Natural killer cell (primary cell): Measurements from ENCODE around the gene ZNF425. TPM values are rescaled to one million over a fixed set of nuclear protein-coding genes. Genes with fewer than 3 reads are reported as not detected.

Experiments
- ATAC-seq, 3 donors: fragments of 150-1000 bp in 2 of 3; fragments of 200-7000 bp in 1 of 3; cut with Tn5 transposase; 1 replicate in 1 of 3; 2 replicates in 2 of 3; pipeline ENCODE4 v1.10.0; 2021; ENCODE audit warnings: mild to moderate bottlenecking in 2 of 3, moderate library complexity in 2 of 3
- DNase-seq, 2 donors: peaks; one replicate each; pipeline versions ENCODE4 v3.0.0 to v3.0.0-alpha.2; 2013 to 2021; ENCODE audit warnings: mixed read lengths in 1 of 2
- H3K27ac ChIP-seq: one replicate; pipeline ENCODE4 v1.5.1; 2013; ENCODE audit warnings: mild to moderate bottlenecking, low read length
- H3K27me3 ChIP-seq: one replicate; pipeline ENCODE4 v1.6.1; 2013; ENCODE audit warnings: low read length; ENCODE audit not compliant: control insufficient read depth, insufficient read depth
- H3K36me3 ChIP-seq: one replicate; pipeline ENCODE4 v1.6.1; 2013; ENCODE audit warnings: low read length; ENCODE audit not compliant: control insufficient read depth, insufficient read depth
- H3K4me1 ChIP-seq: one replicate; pipeline ENCODE4 v1.6.1; 2013; ENCODE audit warnings: low read length; ENCODE audit not compliant: control insufficient read depth, insufficient read depth
- H3K4me3 ChIP-seq: one replicate; pipeline ENCODE4 v1.5.1; 2013; ENCODE audit warnings: low read length
- H3K9me3 ChIP-seq: one replicate; pipeline ENCODE4 v1.6.1; 2013; ENCODE audit warnings: low read length; ENCODE audit not compliant: control insufficient read depth, insufficient read depth
- H3K27ac Mint-ChIP-seq, 2 donors: one replicate each; pipeline ENCODE4 v1.8.0; 2022; ENCODE audit warnings: mild to moderate bottlenecking in 2 of 2, mixed read lengths in 2 of 2, moderate library complexity in 1 of 2
- H3K27me3 Mint-ChIP-seq, 2 donors: one replicate each; pipeline ENCODE4 v1.8.0; 2022; ENCODE audit warnings: low read depth in 2 of 2, mixed read lengths in 2 of 2
- H3K36me3 Mint-ChIP-seq: one replicate; pipeline ENCODE4 v1.8.0; 2022; ENCODE audit warnings: mixed read lengths
- H3K4me1 Mint-ChIP-seq, 2 donors: one replicate each; pipeline ENCODE4 v1.8.0; 2022; ENCODE audit warnings: mixed read lengths in 2 of 2
- H3K4me3 Mint-ChIP-seq: one replicate; pipeline ENCODE4 v1.8.0; 2022; ENCODE audit warnings: mild to moderate bottlenecking, moderate library complexity, mixed read lengths
- H3K9me3 Mint-ChIP-seq, 2 donors: one replicate each; pipeline ENCODE4 v1.8.0; 2022; ENCODE audit warnings: mixed read lengths in 2 of 2
- CTCF ChIP-seq: fragments of 200-600 bp; IDR thresholded peaks from one replicate; pipeline ENCODE4 v1.8.0; 2022; ENCODE audit warnings: antibody characterized with exemption
- WGBS: methylation state at CpG from one replicate; pipeline ENCODE4 v1.1.7; 2013; ENCODE audit warnings: missing lambda C conversion rate; ENCODE audit not compliant: insufficient coverage; 5-methylcytosine and 5-hydroxymethylcytosine counted together
- intact Hi-C: fragments of 100-400 bp; cut with micrococcal nuclease; formaldehyde crosslinking; loops from one replicate; pipeline ENCODE4 v1.14.2; 2022
- total RNA-seq, 4 donors: library from RNA; stranded (reverse); fragments of 120-200 nt in 1 of 4; gene quantifications; one replicate each; pipeline versions ENCODE4 v1.2.3 to v1.2.4, GENCODE V29; 2013 to 2022

ZNF425 gene
- total RNA-seq, 3 donors from 2014 or later (not counting 1 experiment from before 2014, with no cell fraction given) = 1.2 to 1.7 (median 1.4) TPM

GRCh38 chr7:149074116-149074885, 51.8 kb downstream of the ZNF425 start:
- intact Hi-C loops = no loop called here
- Histone ChIP-seq H3K27ac (no peak overlapping the region), H3K4me1 (peaks cover 7% of the 10 kb centered on the region), H3K9me3 (no peaks in the 10 kb centered on the region), H3K27me3 (no peaks in the 10 kb centered on the region), H3K36me3 (peaks cover 44% of the 10 kb centered on the region), H3K4me3 (no peak overlapping the region)
- ATAC-seq (no peak), DNase-seq (no peak)
- H3K27ac Mint-ChIP-seq = no peak overlapping the region
- peaks cover 6 to 7% of the 10 kb centered on the region in 2 donors for H3K4me1 Mint-ChIP-seq
- no peak for TF ChIP-seq CTCF
- H3K9me3 Mint-ChIP-seq = no peaks in the 10 kb centered on the region
- no peak overlapping the region for H3K4me3 Mint-ChIP-seq
- H3K27me3 Mint-ChIP-seq = no peaks in the 10 kb centered on the region
- WGBS = 73% methylated on average over 2 of the region's 3 CpGs
- peaks cover 8% of the 10 kb centered on the region for H3K36me3 Mint-ChIP-seq

- DNase-seq (no peak), ATAC-seq (no peak)
- H3K4me1 ChIP-seq = peaks cover 7% of the 10 kb centered on the region
- H3K27ac ChIP-seq = no peak overlapping the region
- no peaks in the 10 kb centered on the region for H3K27me3 ChIP-seq
- H3K36me3 ChIP-seq = peaks cover 44% of the 10 kb centered on the region
- no peaks in the 10 kb centered on the region for H3K9me3 ChIP-seq
- no peak overlapping the region for H3K4me3 Mint-ChIP-seq
- H3K27ac Mint-ChIP-seq = peak overlapping the region; percentile 38 to 83
- H3K36me3 Mint-ChIP-seq = peaks cover 8% of the 10 kb centered on the region
- TF ChIP-seq CTCF = no peak
- intact Hi-C loops = no loop called here
- H3K27me3 Mint-ChIP-seq = no peaks in the 10 kb centered on the region
- no peak overlapping the region for H3K4me3 ChIP-seq
- H3K9me3 Mint-ChIP-seq = no peaks in the 10 kb centered on the region
- WGBS = 89% methylated on average over 4 of the region's 4 CpGs
- H3K4me1 Mint-ChIP-seq = peaks cover 6 to 11% of the 10 kb centered on the region in 2 donors
These were observed 53.7 kb downstream of the ZNF425 start for GRCh38 chr7:149072438-149072775.

GRCh38 chr7:149071641-149072437, 54.3 kb downstream of the ZNF425 start:
- intact Hi-C loops = no loop called here
- Histone ChIP-seq H3K27me3 (no peaks in the 10 kb centered on the region), H3K4me1 (peaks cover 7% of the 10 kb centered on the region), H3K4me3 (no peak overlapping the region), H3K36me3 (peaks cover 41% of the 10 kb centered on the region), H3K27ac (peak overlapping the region; percentile 12), H3K9me3 (no peaks in the 10 kb centered on the region)
- peak overlapping the region; percentile 25 for H3K4me3 Mint-ChIP-seq
- WGBS = 87% methylated on average over 46 of the region's 46 CpGs
- H3K36me3 Mint-ChIP-seq = peaks cover 5% of the 10 kb centered on the region
- DNase-seq = peak in 1 of 2 donors; percentile 73
- TF ChIP-seq CTCF = no peak
- no peaks in the 10 kb centered on the region for H3K27me3 Mint-ChIP-seq
- peaks cover 3 to 8% of the 10 kb centered on the region in 2 donors for H3K4me1 Mint-ChIP-seq
- H3K9me3 Mint-ChIP-seq = no peaks in the 10 kb centered on the region
- ATAC-seq = peak; percentile 30 to 95 (median 69)
- H3K27ac Mint-ChIP-seq = peak overlapping the region; percentile 38 to 83
